NCI-H1436 treated with DMSO at 0.1 percent for 48 hours (cell line): ENCODE results near the gene CBY2.
"Not testable (repeated sequence)": the region's sequence is repeated elsewhere in the genome, so short reads cannot be mapped to it uniquely, and the experiment has no call there.

Experiments
- DNase-seq: peaks from one replicate; lab custom pipeline; 2025; lab: John Stamatoyannopoulos, UW

The CBY2 gene

DNA sequence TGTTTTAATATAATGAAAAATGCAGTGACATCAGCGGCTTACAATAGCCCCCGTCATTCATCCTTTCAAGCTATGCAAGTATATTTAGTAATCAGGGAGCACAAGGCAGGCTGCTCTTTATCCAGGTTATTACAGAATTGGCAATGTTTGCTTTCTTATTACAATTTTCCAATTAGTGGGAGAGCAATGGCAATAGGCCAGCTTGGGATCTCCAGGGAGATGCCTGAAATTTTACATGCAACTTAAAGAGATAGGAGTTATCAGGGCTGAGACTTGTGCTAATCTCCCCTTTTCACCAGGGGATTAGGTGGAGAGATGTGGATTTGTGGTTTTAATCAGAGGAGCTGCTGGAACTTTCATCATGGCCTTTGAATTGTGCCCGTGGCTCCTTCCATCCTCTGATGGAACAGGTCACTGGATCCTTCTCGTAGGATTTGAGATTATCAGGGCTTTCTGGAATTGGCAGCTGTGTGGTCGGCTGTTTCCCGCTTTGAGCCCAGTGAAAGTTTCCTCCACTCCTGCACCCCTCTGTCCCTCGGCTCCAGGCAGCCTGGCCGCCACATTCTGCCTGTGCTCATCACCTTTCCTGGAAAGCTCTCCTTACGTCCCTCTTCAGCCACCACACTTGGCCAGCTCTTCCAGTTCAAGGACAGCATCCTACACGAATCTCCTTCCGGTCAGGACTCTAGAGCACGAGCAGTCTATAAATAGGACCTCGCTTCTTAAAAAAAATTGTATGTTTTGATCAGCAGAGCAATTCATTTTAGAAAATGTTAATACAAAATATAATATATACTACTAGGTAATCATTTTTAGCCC, 47.0 kb downstream of the CBY2 start:
- peak; percentile 32 for DNase-seq

DNA sequence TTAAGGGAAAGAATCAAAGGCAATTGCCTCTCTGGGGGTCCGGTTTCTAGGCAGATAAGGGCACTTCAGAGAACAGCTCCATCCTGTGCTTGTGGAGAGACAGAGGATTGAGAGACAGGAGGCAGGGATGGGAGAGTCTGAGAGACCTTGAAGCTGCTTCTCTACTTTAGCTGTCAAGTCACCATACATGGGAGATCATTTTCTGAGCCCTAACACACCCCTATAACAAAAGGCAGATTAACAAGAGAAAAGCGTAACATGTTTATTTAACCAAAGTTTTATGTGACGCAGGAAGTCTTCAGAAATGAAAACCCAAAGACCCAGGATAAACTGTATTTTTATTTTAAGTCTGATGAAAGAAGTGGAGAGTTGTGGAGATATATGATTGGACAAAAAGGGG, 48.4 kb downstream of the CBY2 start:
- no peak for DNase-seq

DNA sequence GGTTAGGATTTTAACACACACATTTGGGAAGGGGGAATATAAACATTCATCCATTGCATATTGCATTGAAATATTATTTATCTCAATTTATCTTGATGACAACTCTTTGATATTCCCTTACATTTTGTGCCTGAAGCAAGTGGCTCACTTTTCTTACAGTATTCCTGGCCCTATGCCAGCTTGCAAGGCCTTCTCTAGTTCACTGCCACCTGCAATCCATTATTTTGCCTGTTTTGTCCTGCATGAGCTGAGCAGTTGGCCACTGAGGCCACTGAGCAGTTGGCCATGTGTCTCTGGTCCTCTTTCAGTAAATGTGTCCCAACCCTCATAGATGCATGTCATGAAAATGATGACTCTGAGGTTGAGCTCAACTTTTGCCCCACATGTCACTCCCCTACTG, 49.8 kb downstream of the CBY2 start:
- no peak for DNase-seq

DNA sequence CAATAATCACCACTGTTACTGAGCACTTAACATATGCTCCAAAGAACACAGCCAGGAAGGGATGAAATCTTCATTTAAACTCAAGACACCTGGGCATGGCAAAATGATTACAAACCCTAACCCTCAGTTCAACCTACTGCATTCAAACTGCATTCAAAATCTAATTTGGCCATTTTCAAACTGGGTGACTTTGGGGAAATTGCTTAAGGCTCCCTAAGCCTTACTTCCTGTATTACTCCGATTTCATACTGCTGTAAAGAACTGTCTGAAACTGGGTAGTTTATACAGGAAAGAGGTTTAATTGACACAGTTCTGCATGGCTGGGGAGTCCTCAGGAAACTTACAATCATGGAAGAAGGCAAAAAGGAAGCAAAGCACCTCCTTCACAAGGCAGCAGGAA, 50.4 kb downstream of the CBY2 start:
- DNase-seq, result no peak

DNA sequence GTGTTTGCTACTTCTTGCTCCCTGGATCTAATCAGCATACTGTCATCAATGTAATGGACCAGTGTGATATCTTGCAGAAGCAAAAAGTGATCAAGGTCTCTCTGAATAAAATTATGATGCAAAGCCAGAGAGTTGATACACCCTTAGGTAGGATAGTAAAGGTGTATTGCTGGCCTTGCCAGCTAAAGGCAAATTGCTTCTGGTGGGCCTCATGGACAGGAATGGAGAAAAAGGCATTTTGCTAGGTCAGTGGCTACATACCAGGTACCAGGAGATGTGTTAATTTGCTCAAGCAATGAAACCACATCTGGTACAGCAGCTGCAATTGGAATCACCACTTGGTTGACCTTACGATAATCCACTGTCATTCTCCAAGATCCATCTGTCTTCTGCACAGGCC, 54.4 kb downstream of the CBY2 start:
- not testable (repeated sequence) for DNase-seq

DNA sequence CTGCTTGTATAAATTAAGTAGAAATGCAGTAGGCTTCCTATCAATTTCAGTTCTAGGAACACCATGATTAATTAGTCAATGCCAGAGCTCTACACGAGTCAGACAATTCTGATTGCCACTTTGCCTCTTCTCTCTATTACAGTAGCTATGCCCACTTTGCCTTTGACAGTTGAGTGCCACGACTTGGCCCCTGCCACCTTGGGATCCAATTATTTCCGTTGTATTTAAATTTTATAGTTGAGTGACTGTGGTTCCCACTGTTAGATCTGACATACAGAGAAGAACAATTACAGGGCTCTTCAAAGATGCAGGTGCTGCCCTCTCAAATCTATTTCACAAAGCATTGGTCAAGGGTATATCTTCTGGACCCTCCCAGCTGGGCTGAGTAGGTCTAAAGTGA, 55.5 kb downstream of the CBY2 start:
- DNase-seq, result not testable (repeated sequence)

DNA sequence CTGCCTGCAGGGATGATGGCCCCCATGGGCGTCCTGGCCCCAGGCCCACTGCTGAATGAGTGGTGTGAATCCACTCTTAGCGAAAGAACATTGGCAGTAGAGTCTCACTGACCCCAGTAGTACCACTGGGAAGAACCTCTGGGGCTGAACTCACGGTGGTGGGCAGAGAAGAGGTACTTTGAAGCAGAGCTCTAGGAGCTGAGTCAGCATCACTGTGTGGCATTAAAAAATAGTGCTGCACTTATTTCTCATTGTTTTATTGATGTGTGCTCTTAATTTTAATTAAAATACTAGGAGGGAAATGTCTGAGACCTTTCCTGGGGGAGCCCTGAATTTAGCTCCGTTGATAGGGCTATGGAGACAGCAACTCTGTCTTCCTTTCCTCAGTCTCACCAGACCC, 61.3 kb downstream of the CBY2 start:
- no peak for DNase-seq
